Mesenchymal stem cell (in vitro differentiated cells and primary cell): ENCODE measurements around the gene PRSS37.

ENCODE experiments used
- DNase-seq: peaks from one replicate; pipeline ENCODE4 v3.0.0-alpha.2; 2013
- H2AFZ ChIP-seq: one replicate; pipeline ENCODE4 v1.6.1; 2013; ENCODE audit warnings: low read depth, mild to moderate bottlenecking, control low read depth, inconsistent platforms, low read length, moderate library complexity
- H2AK5ac ChIP-seq: 2 replicates; pipeline ENCODE4 v1.6.1; 2013; ENCODE audit warnings: low read length, moderate library complexity, mild to moderate bottlenecking, inconsistent platforms; ENCODE audit not compliant: severe bottlenecking
- H2BK120ac ChIP-seq: one replicate; pipeline ENCODE4 v1.6.1; 2013; ENCODE audit warnings: low read depth, mild to moderate bottlenecking, inconsistent platforms, low read length, moderate library complexity
- H2BK12ac ChIP-seq, 2 experiments: one replicate each; pipeline ENCODE4 v1.6.1; 2013; ENCODE audit warnings: inconsistent platforms in 2 of 2, low read length in 2 of 2, mild to moderate bottlenecking in 2 of 2, moderate library complexity in 2 of 2, control low read depth in 1 of 2
- H2BK15ac ChIP-seq: one replicate; pipeline ENCODE4 v1.6.1; 2013; ENCODE audit warnings: mild to moderate bottlenecking, low read depth, inconsistent platforms; ENCODE audit not compliant: poor library complexity, severe bottlenecking
- H2BK5ac ChIP-seq: 2 replicates; pipeline ENCODE4 v1.6.1; 2013; ENCODE audit warnings: low read depth, mild to moderate bottlenecking, low read length, control low read depth, inconsistent platforms; ENCODE audit not compliant: poor library complexity, severe bottlenecking
- H3K14ac ChIP-seq, 2 experiments: one replicate each; pipeline ENCODE4 v1.6.1; 2013; ENCODE audit warnings: inconsistent platforms in 2 of 2, low read length in 2 of 2, control low read depth in 1 of 2, mild to moderate bottlenecking in 1 of 2, moderate library complexity in 1 of 2
- H3K18ac ChIP-seq, 2 experiments: one replicate each; pipeline ENCODE4 v1.6.1; 2013; ENCODE audit warnings: inconsistent platforms in 2 of 2, low read length in 2 of 2, control low read depth in 1 of 2, low read depth in 1 of 2, mild to moderate bottlenecking in 1 of 2
- H3K23ac ChIP-seq, 2 experiments: one replicate each; pipeline ENCODE4 v1.6.1; 2013; ENCODE audit warnings: inconsistent platforms in 2 of 2, low read length in 2 of 2, mild to moderate bottlenecking in 2 of 2, moderate library complexity in 2 of 2, control low read depth in 1 of 2
- H3K27ac ChIP-seq: 2 replicates; pipeline ENCODE4 v1.5.1; 2013; ENCODE audit warnings: mild to moderate bottlenecking, moderate library complexity, low read length, control low read depth, inconsistent platforms; ENCODE audit not compliant: poor library complexity, severe bottlenecking
- H3K27me3 ChIP-seq, 2 experiments: 2 replicates each; pipeline versions ENCODE4 v1.6.1 to v1.7.0; 2013; ENCODE audit warnings: low read length in 2 of 2, mild to moderate bottlenecking in 2 of 2, moderate library complexity in 2 of 2, control low read depth in 1 of 2, inconsistent platforms in 1 of 2; ENCODE audit not compliant: control insufficient read depth in 1 of 2, insufficient read depth in 1 of 2
- H3K36me3 ChIP-seq, 2 experiments: 2 replicates each; pipeline versions ENCODE4 v1.6.1 to v1.7.0; 2013; ENCODE audit warnings: low read length in 2 of 2, control low read depth in 1 of 2, inconsistent platforms in 1 of 2, low read depth in 1 of 2, mild to moderate bottlenecking in 1 of 2; ENCODE audit not compliant: insufficient read depth in 2 of 2, control insufficient read depth in 1 of 2
- H3K4ac ChIP-seq, 2 experiments: one replicate each; pipeline ENCODE4 v1.6.1; 2013; ENCODE audit warnings: inconsistent platforms in 2 of 2, low read length in 2 of 2, mild to moderate bottlenecking in 2 of 2, moderate library complexity in 2 of 2, control low read depth in 1 of 2, low read depth in 1 of 2
- H3K4me1 ChIP-seq: 2 replicates; pipeline ENCODE4 v1.6.1; 2013; ENCODE audit warnings: low read depth, low read length, control low read depth; ENCODE audit not compliant: control insufficient read depth, insufficient read depth
- H3K4me2 ChIP-seq: 2 replicates; pipeline ENCODE4 v1.6.1; 2013; ENCODE audit warnings: low read length, mild to moderate bottlenecking, inconsistent platforms; ENCODE audit not compliant: poor library complexity, severe bottlenecking
- H3K4me3 ChIP-seq, 2 experiments: 2 replicates each; pipeline versions ENCODE4 v1.5.1 to v1.7.0; 2013; ENCODE audit warnings: low read length in 2 of 2, mild to moderate bottlenecking in 2 of 2, control low read depth in 1 of 2, low read depth in 1 of 2; ENCODE audit not compliant: insufficient read depth in 1 of 2
- H3K79me1 ChIP-seq: replicated peaks from 2 replicates; pipeline ENCODE4 v1.6.1; 2013; ENCODE audit warnings: mild to moderate bottlenecking, control low read depth, low read length, inconsistent platforms; ENCODE audit not compliant: poor library complexity, severe bottlenecking
- H3K9ac ChIP-seq: 2 replicates; pipeline ENCODE4 v1.7.0; 2013; ENCODE audit warnings: mild to moderate bottlenecking, low read length, moderate library complexity
- H3K9me3 ChIP-seq: 2 replicates; pipeline ENCODE4 v1.7.0; 2013; ENCODE audit warnings: mild to moderate bottlenecking, low read length; ENCODE audit not compliant: control insufficient read depth
- H4K8ac ChIP-seq: one replicate; pipeline ENCODE4 v1.6.1; 2013; ENCODE audit warnings: inconsistent platforms, mild to moderate bottlenecking, low read length, moderate library complexity
- H4K91ac ChIP-seq: one replicate; pipeline ENCODE4 v1.6.1; 2013; ENCODE audit warnings: mild to moderate bottlenecking, low read length, inconsistent platforms
- WGBS: methylation state at CpG from one replicate; pipeline ENCODE4 v1.1.7; 2013; ENCODE audit warnings: mixed read lengths; 5-methylcytosine and 5-hydroxymethylcytosine counted together

Gene PRSS37

DNA sequence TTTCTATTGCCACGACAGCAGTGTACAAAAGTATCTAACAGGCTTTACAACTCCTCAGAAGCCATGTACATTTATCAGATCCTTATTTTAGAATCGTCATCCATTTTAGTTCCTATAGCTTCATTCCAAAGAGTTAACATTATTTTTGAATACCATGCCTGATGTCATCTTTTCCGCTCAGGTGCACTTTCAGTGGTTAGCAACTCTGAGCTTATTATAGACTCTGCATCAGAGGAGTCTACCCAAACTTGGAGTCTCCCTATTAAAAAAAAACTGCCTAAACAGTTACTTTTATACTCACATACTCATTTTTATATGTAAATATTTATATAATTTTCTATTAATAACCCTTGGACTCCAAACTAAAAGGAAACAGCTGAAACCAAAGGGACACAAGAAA, 31.6 kb upstream of the PRSS37 start:
- H2AFZ ChIP-seq = no peak overlapping the region
- no peak overlapping the region for H3K4ac ChIP-seq
- no peak overlapping the region for H3K4me3 ChIP-seq
- no peaks in the 10 kb centered on the region for H3K4me1 ChIP-seq
- H3K79me1 ChIP-seq = no peaks in the 10 kb centered on the region
- H2BK5ac ChIP-seq = no peak overlapping the region
- no peak overlapping the region for H3K14ac ChIP-seq
- H3K9ac ChIP-seq = no peak overlapping the region
- H2AK5ac ChIP-seq = no peak overlapping the region
- peaks cover 7% of the 10 kb centered on the region for H3K9me3 ChIP-seq
- H4K8ac ChIP-seq = no peak overlapping the region
- H3K27ac ChIP-seq = no peak overlapping the region
- no peaks in the 10 kb centered on the region for H3K36me3 ChIP-seq
- DNase-seq = no peak
- H2BK15ac ChIP-seq = no peak overlapping the region
- no peak overlapping the region for H3K18ac ChIP-seq
- no peak overlapping the region for H2BK12ac ChIP-seq
- no peak overlapping the region for H2BK120ac ChIP-seq
- H3K4me2 ChIP-seq = no peak overlapping the region
- 81% methylated on average over 3 of the region's 3 CpGs for WGBS
- H3K23ac ChIP-seq = no peak overlapping the region
- H3K27me3 ChIP-seq = no peaks in the 10 kb centered on the region
- H4K91ac ChIP-seq = no peak overlapping the region

GRCh38 chr7:141866974-141867373, 25.7 kb upstream of the PRSS37 start:
- DNase-seq = no peak
- 100% methylated on average over 1 of the region's 2 CpGs for WGBS
- Histone ChIP-seq H3K18ac (no peak overlapping the region), H3K4me1 (no peaks in the 10 kb centered on the region), H3K23ac (no peak overlapping the region), H3K4me3 (no peak overlapping the region), H3K79me1 (no peaks in the 10 kb centered on the region), H3K36me3 (no peaks in the 10 kb centered on the region), H4K91ac (no peak overlapping the region), H3K27ac (no peak overlapping the region), H2BK15ac (no peak overlapping the region), H2BK12ac (no peak overlapping the region), H2AFZ (no peak overlapping the region), H3K27me3 (no peaks in the 10 kb centered on the region), H3K4me2 (no peak overlapping the region), H2BK120ac (no peak overlapping the region), H3K4ac (no peak overlapping the region), H4K8ac (no peak overlapping the region), H3K9ac (no peak overlapping the region), H2BK5ac (no peak overlapping the region), H3K9me3 (peaks cover 3% of the 10 kb centered on the region), H2AK5ac (no peak overlapping the region), H3K14ac (no peak overlapping the region)

GRCh38 chr7:141864765-141865447, 23.6 kb upstream of the PRSS37 start:
- WGBS = 68% methylated on average over 1 of the region's 2 CpGs
- no peak overlapping the region for H2BK5ac ChIP-seq
- H3K14ac ChIP-seq = no peak overlapping the region
- no peak overlapping the region for H4K91ac ChIP-seq
- H3K27me3 ChIP-seq = no peaks in the 10 kb centered on the region
- H3K4me2 ChIP-seq = no peak overlapping the region
- H3K18ac ChIP-seq = no peak overlapping the region
- no peak overlapping the region for H2BK15ac ChIP-seq
- H2BK120ac ChIP-seq = no peak overlapping the region
- H2AFZ ChIP-seq = no peak overlapping the region
- no peak overlapping the region for H3K9ac ChIP-seq
- no peaks in the 10 kb centered on the region for H3K36me3 ChIP-seq
- H3K9me3 ChIP-seq = peaks cover 17% of the 10 kb centered on the region
- no peak overlapping the region for H4K8ac ChIP-seq
- H2BK12ac ChIP-seq = no peak overlapping the region
- no peak overlapping the region for H3K4ac ChIP-seq
- H3K4me3 ChIP-seq = no peak overlapping the region
- DNase-seq = no peak
- H3K23ac ChIP-seq = no peak overlapping the region
- H3K4me1 ChIP-seq = no peaks in the 10 kb centered on the region
- H2AK5ac ChIP-seq = no peak overlapping the region
- no peak overlapping the region for H3K27ac ChIP-seq
- no peaks in the 10 kb centered on the region for H3K79me1 ChIP-seq

DNA sequence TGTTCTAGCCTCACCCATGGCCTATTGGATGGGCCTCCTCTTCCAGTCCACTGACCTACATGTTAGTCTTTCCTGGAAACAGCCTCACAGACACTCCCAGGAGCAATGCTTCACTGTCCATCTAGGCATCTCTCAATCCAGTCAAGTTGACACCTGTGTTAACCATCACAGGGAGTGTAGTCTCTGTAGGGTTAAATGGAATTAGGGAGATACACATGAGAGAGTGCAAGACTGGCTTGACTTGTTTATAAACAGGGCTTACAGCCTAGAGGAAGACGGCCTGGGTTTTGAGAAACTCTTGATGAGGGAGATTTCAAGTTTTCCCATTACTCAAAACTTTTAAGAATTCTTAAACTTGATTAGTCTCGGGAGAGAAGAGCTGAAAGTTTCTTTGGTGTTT, 18.9 kb upstream of the PRSS37 start:
- no peak overlapping the region for H3K9ac ChIP-seq
- no peak overlapping the region for H3K14ac ChIP-seq
- no peak overlapping the region for H2AK5ac ChIP-seq
- H3K27me3 ChIP-seq = no peaks in the 10 kb centered on the region
- no peaks in the 10 kb centered on the region for H3K4me1 ChIP-seq
- H2BK120ac ChIP-seq = no peak overlapping the region
- H2BK12ac ChIP-seq = no peak overlapping the region
- H3K27ac ChIP-seq = no peak overlapping the region
- H3K36me3 ChIP-seq = no peaks in the 10 kb centered on the region
- H3K23ac ChIP-seq = no peak overlapping the region
- no peak overlapping the region for H4K8ac ChIP-seq
- no peak overlapping the region for H3K4ac ChIP-seq
- peaks cover 32% of the 10 kb centered on the region for H3K9me3 ChIP-seq
- 33% methylated on average over 1 of the region's 2 CpGs for WGBS
- no peak overlapping the region for H4K91ac ChIP-seq
- H2BK15ac ChIP-seq = no peak overlapping the region
- H3K4me2 ChIP-seq = no peak overlapping the region
- H3K4me3 ChIP-seq = no peak overlapping the region
- H2AFZ ChIP-seq = no peak overlapping the region
- no peaks in the 10 kb centered on the region for H3K79me1 ChIP-seq
- no peak overlapping the region for H3K18ac ChIP-seq
- no peak overlapping the region for H2BK5ac ChIP-seq
- DNase-seq = no peak
